ENCODE results near the gene CACNA2D3. TPM values are rescaled to one million over a fixed set of nuclear protein-coding genes. Genes with fewer than 3 reads are reported as not detected.

CACNA2D3 gene
- total RNA-seq, 1 experiment from 2014 or later, result not detected

DNA sequence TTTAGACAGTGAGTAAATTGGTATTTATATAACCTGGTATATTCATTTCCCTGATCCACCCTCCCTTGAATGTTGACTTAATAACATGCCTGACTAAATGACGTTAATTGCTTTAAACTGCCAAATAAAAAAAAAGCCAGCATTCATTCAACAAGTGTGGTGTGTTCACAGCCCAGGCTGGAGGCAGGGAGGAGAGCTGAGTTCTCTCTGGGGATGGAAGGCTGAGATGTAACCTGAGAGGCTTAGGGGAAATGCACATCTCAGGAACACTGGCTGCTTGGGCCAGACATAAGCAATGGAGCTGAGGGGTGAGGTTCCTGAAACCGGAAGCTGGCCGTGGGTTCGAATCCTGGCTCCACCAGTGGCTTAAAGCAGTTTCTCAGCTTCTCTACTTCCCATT, 17.3 kb downstream of the CACNA2D3 start:
- ChIA-PET POLR2A (no interaction called here), CTCF (no interaction called here)
- no peak overlapping the region for H3K4me3 Mint-ChIP-seq (ENCODE audit: unreplicated experiment)
- H3K9me3 ChIP-seq, result no peaks in the 10 kb centered on the region
- H3K4me1 ChIP-seq, result no peaks in the 10 kb centered on the region
- H3K27me3 Mint-ChIP-seq (ENCODE audit: insufficient read depth, unreplicated experiment), result peaks cover 21% of the 10 kb centered on the region
- H3K9me3 Mint-ChIP-seq (ENCODE audit: unreplicated experiment), result no peaks in the 10 kb centered on the region
- BruUV-seq (replicated peaks), result no TSS peak
- H3K27ac Mint-ChIP-seq (ENCODE audit: unreplicated experiment), result no peak overlapping the region
- no peak for DNase-seq
- H3K36me3 ChIP-seq (ENCODE audit: control insufficient read depth, insufficient read depth, low read length), result no peaks in the 10 kb centered on the region
- H3K36me3 Mint-ChIP-seq (ENCODE audit: insufficient read depth, unreplicated experiment), result no peaks in the 10 kb centered on the region
- H3K27me3 ChIP-seq (replicated peaks; ENCODE audit: control insufficient read depth, insufficient read depth, low read length), result peaks cover 3% of the 10 kb centered on the region
- no peaks in the 10 kb centered on the region for H3K4me1 Mint-ChIP-seq (ENCODE audit: low read depth, unreplicated experiment)
- intact Hi-C loops (cut with micrococcal nuclease; ENCODE audit: unreplicated experiment), result loop anchor here (10.0 kb wide), 1 partner anchor 285 kb away; no protein-coding TSS in a partner anchor
- TF ChIP-seq, protein P1, sequence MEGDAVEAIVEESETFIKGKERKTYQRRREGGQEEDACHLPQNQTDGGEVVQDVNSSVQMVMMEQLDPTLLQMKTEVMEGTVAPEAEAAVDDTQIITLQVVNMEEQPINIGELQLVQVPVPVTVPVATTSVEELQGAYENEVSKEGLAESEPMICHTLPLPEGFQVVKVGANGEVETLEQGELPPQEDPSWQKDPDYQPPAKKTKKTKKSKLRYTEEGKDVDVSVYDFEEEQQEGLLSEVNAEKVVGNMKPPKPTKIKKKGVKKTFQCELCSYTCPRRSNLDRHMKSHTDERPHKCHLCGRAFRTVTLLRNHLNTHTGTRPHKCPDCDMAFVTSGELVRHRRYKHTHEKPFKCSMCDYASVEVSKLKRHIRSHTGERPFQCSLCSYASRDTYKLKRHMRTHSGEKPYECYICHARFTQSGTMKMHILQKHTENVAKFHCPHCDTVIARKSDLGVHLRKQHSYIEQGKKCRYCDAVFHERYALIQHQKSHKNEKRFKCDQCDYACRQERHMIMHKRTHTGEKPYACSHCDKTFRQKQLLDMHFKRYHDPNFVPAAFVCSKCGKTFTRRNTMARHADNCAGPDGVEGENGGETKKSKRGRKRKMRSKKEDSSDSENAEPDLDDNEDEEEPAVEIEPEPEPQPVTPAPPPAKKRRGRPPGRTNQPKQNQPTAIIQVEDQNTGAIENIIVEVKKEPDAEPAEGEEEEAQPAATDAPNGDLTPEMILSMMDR (IDR thresholded peaks at IDR 0.05; ENCODE audit: insufficient read depth in 1 of 2, low read depth in 1 of 2, low read length in 1 of 2, severe bottlenecking in 1 of 2, unreplicated experiment in 1 of 2), result no peak
- H3K4me3 ChIP-seq (ENCODE audit: low read depth, low read length), result no peak overlapping the region

DNA sequence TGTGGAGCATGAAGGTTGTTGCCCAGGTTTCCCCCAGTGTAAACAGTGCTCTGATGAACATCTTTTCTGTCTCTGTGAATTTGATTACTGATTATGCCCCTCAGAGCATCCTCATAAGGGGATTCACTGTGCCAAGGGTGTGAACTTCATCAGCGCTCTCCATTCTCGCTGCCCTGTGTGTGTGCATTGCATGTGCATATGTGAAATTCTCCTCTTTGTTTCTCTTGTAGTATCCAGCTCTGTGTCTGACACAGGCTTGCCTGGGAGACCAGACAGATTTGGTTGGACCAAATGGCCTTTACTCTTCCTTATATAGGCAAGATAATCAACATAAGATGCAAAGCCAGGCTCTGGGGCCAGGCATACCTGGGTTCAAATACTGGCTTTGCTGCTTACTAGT, 21.9 kb downstream of the CACNA2D3 start:
- POLR2A ChIA-PET, result no interaction called here
- DNase-seq, result no peak
- CTCF ChIA-PET, result no interaction called here
- Mint-ChIP-seq H3K27me3 (ENCODE audit: insufficient read depth, unreplicated experiment) (peaks cover 23% of the 10 kb centered on the region), H3K4me1 (ENCODE audit: low read depth, unreplicated experiment) (no peaks in the 10 kb centered on the region), H3K4me3 (ENCODE audit: unreplicated experiment) (no peak overlapping the region), H3K27ac (ENCODE audit: unreplicated experiment) (no peak overlapping the region), H3K36me3 (ENCODE audit: insufficient read depth, unreplicated experiment) (no peaks in the 10 kb centered on the region), H3K9me3 (ENCODE audit: unreplicated experiment) (no peaks in the 10 kb centered on the region)
- TF ChIP-seq, protein P1 (IDR thresholded peaks at IDR 0.05; ENCODE audit: insufficient read depth in 1 of 2, low read depth in 1 of 2, low read length in 1 of 2, severe bottlenecking in 1 of 2, unreplicated experiment in 1 of 2), result no peak
- no TSS peak for BruUV-seq (replicated peaks)
- Histone ChIP-seq H3K9me3 (no peaks in the 10 kb centered on the region), H3K36me3 (ENCODE audit: control insufficient read depth, insufficient read depth, low read length) (no peaks in the 10 kb centered on the region), H3K4me3 (ENCODE audit: low read depth, low read length) (no peak overlapping the region), H3K27me3 (replicated peaks; ENCODE audit: control insufficient read depth, insufficient read depth, low read length) (no peaks in the 10 kb centered on the region), H3K4me1 (no peaks in the 10 kb centered on the region)
- intact Hi-C loops (cut with micrococcal nuclease; ENCODE audit: unreplicated experiment), result loop anchor here (10.0 kb wide), 1 partner anchor 281 kb away; no protein-coding TSS in a partner anchor

DNA sequence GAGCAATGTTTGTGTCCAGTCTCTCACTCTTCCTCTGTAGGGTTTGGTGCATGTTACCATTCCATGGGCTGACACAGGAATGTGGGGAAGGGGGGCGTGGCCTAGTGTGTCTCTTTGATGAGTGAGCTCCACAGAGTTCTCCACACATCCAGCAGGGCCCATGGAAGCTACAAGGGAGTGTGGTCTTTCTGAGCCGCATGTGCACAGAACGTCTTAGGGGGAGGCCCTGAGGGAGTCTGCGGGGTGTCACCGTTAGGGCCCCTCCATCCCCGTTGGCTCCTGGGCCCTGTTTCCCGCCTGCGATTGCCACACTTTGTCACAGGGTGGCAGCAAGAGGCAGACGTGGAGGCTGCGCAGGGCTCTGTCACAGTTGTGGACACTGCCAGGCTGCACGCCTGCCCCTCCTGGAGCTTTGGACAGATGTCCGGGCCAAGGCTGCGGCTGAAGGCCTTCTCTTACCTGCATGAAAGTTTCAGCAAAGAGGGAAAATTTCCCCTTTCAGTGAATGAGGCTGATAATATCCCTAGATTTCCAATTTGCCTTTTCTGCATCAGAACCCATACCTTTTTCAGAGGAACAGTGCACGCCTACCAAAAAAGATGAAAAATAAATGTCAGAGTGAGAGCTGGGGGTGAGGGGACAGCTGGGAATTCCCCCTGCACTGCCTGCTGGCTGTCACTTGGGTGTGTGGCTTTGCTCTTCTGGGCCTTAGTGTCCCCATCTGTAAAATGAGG, 24.3 kb downstream of the CACNA2D3 start:
- intact Hi-C loops (cut with micrococcal nuclease; ENCODE audit: unreplicated experiment), result loop anchor here (1.0 to 10.0 kb wide), 3 partner anchors 208 to 278 kb away; no protein-coding TSS in a partner anchor
- no TSS peak for BruUV-seq (replicated peaks)
- H3K4me3 Mint-ChIP-seq (ENCODE audit: unreplicated experiment), result no peak overlapping the region
- ChIA-PET CTCF (interaction anchor here (0.6 to 1.3 kb wide), 12 partner anchors 18 to 683 kb away, joined by 3 to 17 read pairs (median 3); no protein-coding TSS in a partner anchor), POLR2A (no interaction called here)
- TF ChIP-seq, protein P1 (IDR thresholded peaks at IDR 0.05; ENCODE audit: insufficient read depth in 1 of 2, low read depth in 1 of 2, low read length in 1 of 2, severe bottlenecking in 1 of 2, unreplicated experiment in 1 of 2), result peak; percentile 74 to 86
- H3K36me3 ChIP-seq (ENCODE audit: control insufficient read depth, insufficient read depth, low read length), result no peaks in the 10 kb centered on the region
- H3K27ac Mint-ChIP-seq (ENCODE audit: unreplicated experiment), result no peak overlapping the region
- no peaks in the 10 kb centered on the region for H3K9me3 Mint-ChIP-seq (ENCODE audit: unreplicated experiment)
- no peaks in the 10 kb centered on the region for H3K27me3 ChIP-seq (replicated peaks; ENCODE audit: control insufficient read depth, insufficient read depth, low read length)
- H3K9me3 ChIP-seq, result no peaks in the 10 kb centered on the region
- no peaks in the 10 kb centered on the region for H3K36me3 Mint-ChIP-seq (ENCODE audit: insufficient read depth, unreplicated experiment)
- H3K4me1 Mint-ChIP-seq (ENCODE audit: low read depth, unreplicated experiment), result no peaks in the 10 kb centered on the region
- H3K4me3 ChIP-seq (ENCODE audit: low read depth, low read length), result no peak overlapping the region
- DNase-seq, result peak; percentile 61 to 69
- H3K4me1 ChIP-seq, result no peaks in the 10 kb centered on the region
- H3K27me3 Mint-ChIP-seq (ENCODE audit: insufficient read depth, unreplicated experiment), result peaks cover 23% of the 10 kb centered on the region

Data from Caco-2 (cell line).